Measurements from ENCODE around the gene CD38.
"Not testable (repeated sequence)": the region's sequence is repeated elsewhere in the genome, so short reads cannot be mapped to it uniquely, and the experiment has no call there.

CD38 gene

DNA sequence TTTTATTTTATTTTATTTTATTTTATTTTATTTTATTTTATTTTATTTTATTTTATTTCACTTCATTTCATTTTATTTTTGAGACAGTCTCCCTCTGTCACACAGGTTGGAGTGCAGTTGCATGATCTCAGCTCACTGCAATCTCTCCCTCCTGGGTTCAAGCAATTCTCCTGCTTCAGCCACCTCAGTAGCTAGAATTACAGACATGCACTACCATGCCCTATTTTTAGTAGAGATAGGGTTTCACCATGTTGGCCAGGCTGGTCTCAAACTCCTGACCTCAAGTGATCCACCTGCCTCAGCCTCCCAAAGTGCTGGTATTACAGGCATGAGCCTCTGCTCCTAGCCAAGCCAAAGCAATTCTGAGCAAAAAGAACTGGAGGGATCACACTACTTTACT is 24.4 kb downstream of the CD38 start:
- not testable (repeated sequence) for DNase-seq

DNA sequence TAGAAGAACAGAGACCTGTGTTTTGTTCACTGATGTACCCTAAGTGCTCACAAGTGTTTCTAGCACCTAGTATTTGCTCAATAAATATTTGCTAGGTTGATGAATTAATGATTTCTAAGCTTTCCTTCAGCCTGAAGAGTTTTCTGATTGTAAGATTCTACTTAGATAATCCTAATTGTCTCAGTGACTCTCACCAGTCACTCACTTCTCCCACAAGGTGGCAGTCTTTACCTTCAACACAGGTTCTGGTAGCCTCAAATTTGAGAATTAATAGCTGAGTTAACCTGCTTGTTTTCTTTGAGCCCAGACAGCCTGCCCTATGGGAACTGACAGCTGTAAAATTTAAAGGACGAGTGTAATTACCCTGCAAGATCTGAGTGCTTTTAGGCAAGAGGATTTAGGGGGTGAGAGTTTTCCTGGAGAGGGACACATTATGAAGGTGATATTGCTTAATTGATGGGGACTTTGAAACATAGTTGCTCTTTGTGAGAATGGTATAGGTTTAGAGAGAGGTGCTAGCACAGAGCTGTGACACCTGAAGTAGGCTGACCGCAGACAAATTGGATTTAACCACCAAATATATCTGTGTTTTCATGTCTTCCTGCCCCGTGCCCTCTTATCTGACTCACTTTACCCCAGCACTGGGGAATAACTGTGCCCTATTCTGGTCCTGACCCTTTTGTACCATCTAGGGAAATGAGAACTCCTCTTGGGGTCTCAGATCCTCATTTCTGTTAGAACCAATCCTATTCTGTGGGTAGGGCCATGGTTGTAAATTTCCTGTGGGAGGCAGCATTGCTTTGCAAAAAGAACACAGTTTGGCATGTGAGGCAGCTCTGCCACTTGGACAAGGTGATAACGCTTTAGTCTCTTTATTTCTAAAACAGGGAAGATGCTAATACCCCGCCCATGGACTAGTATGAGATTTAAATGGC is 27.7 kb downstream of the CD38 start:
- no peak for DNase-seq

DNA sequence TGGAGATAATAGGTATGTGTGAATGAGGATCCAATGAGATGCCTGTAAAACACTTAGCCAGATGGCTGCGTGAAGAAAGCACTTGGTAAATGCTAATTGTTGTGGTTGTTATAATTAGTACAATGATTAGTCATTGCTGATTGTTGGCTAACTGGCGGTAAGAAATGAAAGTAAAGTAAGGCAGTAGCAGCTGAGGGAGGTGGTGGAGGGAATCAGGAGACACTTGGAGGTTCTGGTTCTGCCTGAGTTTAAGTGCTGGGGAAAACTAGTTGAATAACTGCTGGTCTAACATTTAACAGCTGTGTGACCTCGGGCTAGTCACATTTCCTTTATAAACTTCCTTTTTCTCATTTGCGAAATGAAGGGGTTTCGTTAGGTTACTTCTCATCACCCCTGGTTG is 30.9 kb downstream of the CD38 start:
- DNase-seq = no peak

DNA sequence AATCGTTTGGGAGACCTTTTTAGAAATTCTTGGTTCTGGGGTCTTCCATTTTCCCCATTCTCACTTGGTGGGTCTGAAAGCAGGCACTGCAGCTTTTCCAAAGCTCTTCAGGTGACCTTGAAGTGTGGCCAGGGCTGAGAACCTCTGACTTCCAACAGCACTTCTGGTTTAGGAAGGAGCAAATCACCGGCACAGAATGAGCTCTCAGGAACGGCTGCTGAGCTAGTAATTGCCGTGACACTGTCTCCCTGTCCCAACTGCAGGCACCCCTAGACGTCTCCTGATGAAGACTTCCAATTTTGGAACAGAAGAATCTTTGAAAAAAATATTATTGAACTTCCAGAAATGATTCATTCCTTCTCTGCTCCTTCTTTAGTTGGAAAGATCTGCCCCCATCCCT is 31.3 kb downstream of the CD38 start:
- no peak for DNase-seq

DNA sequence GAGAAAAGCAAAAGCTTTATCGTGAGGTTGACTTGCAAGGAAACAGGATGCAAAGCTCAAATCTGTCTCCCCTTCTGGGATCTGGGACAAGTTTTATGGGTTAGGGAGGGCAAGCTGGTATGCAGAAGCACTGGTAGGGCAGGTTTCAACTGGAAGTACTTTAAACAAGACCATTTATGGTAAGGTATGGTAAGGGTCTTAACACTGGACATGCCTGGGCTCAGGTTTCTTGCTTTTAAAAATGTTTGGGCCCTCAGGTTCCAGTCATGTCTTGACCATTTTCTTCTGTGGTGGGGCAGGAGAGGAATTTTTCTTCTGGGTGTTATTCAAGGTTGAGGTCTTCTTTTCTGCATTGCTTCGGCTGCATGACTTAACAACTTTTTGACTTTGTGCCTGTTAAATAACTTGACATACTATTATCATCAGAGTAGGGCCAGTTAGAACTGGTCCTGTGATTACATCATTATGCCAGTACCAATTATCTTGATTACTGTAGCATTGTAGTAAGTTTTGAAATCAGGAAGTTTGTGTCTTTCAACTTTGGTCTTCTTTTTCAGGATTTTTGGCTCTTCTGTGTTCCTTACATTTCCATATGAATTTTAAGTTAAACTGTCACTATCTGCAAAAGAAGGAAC is 33.7 kb downstream of the CD38 start:
- DNase-seq = no peak

DNA sequence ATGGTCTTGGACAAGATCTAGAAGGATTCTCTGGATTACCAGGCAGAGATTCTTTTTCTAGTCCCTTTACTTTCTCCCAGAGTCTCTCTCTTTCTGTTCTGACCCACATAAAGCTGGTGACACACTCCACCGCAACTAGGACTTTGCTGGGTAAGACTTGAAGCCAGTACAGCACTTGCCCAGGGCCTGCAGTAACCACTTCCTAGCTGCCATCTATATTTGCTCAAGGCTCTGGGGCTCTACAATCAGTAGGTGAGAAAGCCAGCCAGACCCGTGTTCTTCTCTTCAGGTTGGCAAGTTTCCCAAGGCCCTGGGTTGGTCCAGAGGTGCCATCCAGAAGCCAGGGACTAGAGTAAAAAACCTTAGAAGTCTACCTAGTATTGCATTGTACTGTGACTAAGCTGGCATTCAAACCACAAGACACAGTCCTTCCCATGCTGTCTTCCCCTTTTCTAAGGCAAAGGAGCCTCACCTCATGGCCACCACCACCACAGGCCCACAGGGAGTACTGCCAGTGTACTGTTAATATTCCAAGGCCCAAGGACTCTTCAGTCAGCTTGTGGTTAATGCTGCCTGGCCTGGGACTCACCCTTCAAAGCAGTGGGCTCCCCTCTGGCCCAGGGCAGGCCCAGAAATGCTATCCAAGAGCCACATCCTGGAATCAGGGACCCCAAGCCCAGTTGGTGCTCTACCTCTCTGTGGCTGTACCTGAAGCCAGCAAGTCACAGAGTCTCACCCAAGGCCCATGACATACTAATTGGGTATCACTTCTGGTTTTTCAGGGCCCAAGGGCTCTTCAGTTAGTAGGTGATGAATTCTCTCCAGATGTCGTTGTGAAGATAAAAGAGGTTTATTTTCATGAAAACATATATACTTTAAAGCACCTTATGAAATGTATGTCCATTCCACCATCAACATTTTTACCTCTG is 54.7 kb downstream of the CD38 start:
- no peak for DNase-seq

DNA sequence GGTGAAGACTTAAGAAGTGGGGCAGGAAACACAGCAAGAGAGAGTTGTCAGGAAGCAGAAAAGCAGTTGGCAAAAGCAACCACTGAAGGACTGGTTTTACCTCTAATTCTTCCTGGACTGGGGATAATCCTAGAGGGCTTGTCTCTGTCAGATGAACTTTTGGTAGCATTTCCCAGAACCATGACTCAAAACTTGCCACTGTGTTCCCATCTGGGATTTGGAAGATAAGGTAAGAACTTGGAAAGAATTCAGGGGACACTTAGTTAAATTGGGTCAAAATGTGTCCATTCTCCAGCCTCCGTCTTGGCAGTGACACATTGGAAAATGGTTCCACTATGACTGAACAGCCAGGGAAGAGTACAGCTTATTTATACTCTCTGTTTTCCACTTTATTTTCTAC is 55.7 kb downstream of the CD38 start:
- DNase-seq = no peak

DNA sequence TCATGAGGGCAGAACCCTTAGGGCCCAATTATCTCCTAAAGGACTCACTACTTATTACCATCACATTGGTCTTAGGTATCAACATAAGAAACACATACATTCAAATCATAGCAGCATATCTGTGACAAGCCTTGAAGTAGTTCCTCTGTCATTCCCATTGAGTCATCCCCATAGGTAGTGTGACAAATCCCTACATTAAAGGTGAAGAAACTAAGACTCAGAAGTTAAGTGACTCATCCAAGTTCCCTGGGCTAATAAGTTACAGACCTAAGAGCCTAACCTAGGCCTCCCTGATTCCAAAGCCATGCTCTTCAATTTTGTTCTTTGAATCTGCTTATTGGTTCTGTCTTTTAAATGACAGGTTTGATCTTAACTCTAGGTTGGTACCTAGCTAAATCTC is 58.2 kb downstream of the CD38 start:
- no peak for DNase-seq

DNA sequence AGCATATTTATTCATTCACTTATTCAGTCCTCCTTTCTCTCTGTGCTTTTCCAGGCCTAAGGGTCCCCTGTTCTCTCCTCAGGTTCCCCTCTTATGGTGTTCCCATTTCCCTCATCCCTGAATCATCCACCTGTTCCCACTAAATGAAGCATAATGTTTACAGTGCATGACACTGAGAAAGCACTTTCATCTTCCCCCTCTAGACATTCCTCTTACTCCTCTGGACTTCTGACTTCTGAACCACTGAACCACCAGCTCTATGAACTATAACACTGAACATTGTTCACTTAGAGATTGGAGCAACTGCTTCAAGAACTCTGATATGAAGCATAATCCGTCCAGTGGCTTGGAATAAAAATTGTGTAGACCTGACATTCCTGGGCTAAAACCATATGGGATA is 59.5 kb downstream of the CD38 start:
- DNase-seq = no peak

DNA sequence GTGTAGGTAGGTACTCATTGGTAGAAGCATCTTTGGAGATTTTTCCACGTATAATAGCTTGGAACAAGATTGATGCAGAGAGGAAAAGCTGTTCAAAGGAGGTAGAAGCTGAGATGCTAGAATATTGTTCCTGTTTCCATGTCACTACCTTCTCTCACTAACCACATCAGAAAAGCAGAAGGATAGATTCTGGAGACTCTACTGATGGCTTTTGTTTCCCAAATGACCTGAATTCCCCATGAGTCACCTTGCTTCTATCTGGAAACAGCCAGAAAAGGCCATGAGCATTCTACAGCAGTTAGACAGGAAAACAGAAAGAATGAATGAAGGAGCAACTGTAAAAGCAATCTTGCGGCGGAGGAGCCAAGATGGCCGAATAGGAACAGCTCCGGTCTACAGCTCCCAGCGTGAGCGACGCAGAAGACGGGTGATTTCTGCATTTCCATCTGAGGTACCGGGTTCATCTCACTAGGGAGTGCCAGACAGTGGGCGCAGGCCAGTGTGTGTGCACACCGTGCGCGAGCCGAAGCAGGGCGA is 63.1 kb downstream of the CD38 start:
- not testable (repeated sequence) for DNase-seq

DNA sequence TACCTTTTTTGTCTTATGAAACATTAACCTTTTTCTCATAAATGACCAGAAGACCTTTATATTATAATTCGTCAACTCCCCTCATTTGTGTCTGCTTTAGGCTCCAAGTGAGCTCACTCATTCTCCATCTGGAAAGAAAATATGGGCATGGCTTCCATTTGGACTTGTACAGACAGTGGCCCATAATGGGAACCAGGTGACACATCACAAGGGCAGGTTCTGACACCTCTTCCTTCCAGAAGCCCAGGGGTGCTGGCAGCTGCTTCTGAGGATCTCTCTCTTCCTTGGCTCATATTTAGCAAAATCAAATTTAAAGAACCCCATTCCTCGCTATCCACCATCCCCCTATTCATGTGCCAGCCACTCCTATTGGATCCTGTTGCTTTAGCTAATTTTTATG is 69.6 kb downstream of the CD38 start:
- DNase-seq = no peak

DNA sequence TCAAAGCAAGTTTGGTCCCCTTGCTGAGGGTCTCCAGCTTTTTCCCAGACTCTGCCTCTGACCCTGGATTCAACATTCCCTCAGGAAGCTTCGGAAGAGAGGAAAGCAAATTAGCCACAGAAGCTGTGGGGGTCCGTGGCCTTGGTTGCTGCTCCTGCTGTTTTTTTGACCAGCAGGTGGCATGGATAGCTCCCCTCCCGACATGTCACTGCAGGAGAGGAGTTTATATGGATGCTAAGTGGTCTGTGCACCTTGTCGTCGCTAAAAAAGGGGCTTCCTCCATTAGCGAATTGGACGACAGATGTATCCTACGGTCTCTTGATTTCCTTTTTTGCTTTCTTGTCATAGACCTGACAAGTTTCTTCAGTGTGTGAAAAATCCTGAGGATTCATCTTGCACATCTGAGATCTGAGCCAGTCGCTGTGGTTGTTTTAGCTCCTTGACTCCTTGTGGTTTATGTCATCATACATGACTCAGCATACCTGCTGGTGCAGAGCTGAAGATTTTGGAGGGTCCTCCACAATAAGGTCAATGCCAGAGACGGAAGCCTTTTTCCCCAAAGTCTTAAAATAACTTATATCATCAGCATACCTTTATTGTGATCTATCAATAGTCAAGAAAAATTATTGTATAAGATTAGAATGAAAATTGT is 70.2 kb downstream of the CD38 start:
- DNase-seq = no peak

DNA sequence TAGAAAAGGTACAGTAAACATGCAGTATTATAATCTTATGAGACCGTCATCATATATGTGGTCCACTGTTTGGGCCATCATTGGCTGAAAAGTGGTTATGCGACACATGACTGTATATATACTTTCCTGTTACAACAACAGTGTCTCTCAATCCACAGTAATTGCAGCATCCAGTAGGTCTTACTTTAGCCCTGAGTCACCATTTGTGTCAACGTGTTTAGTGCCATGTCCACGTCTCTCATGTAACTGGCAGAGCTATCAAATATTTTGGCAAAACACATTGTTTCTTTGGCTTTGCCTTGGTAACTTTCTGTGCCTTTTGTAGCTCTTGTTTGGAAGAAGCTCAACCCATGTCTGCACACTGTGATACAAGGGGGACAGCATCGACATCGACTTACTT is 73.8 kb downstream of the CD38 start:
- DNase-seq = no peak

DNA sequence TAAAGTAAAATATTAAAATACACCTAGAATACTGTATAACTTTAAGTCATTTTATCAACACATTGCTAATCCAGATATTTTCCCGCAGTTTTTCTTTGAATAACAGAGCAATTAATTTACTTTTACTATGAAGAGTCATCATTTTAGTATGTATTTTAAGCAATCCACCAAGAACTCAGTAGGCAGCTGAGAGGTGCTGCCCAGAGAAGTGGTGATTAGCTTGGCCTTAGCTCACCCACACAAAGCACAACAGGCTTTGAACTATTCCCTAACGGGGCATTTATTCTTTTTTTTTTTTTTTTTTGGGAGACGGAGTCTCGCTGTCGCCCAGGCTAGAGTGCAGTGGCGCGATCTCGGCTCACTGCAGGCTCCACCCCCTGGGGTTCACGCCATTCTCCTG is 74.4 kb downstream of the CD38 start:
- no peak for DNase-seq

DNA sequence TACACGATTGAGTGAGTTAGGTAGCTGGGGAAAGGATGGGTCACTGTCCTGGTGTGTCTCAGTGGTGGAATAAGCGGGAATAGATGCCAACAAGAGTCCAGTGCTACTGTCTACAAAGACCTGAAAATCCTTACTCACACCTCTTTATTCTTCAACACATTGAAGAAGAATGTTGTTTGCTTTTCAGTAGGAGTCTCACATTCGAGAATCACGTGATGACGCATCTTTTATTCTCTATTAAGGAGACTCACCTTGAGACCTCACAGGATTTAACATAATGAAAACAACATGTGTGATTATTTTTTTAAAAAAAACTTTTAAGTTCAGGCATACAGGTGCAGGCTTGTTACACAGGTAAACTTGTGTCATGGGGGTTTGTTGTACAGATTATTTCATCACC is 75.2 kb downstream of the CD38 start:
- no peak for DNase-seq

DNA sequence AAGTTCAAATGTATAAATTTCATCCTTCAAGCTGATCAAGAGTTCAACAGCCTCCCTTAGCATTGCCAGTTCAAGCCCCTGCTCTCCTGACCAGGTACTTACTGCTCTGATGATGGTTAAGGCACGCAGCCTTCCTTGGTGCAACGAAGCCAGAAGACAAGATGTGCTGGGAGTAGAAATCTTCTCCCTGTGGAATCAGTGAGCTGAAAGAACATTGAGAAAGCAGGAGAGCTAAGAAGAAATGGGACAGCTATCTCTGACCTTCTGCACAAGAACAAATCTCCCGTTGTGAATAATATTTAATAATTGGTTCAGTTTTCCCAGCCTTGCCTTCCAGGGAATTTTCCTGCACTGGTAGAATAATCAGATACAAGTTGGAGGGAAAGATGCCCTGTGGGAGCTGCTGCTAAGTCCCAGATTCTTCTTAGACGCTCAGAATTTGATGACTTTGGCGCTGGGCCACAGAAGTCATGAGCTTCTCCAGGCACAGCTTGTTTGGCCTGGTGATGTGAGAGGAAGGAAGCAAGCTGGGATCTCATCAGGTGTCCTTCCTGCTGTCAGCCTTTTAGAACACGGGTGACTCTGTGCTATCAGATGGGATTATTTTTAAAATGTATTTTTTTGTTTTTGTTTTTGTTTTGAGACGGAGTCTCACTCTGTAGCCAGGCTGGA is 77.8 kb downstream of the CD38 start:
- no peak for DNase-seq

DNA sequence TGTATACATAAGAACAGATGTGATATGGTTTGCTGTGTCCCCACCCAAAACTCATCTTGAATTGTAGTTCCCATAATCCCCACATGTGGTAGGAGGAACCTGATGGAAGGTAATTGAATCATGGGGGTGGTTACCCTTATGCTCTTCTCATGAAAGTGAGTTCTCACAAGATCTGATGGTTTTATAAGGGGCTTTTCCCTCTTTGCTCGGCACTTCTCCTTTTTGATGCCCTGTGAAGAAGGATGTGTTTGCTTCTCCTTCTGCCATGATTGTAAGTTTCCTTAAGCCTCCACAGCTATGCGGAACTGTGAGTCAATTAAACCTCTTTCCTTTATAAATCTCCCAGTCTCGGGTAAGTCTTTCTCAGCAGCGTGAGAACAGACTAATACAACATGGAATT is 83.1 kb downstream of the CD38 start:
- not testable (repeated sequence) for DNase-seq

DNA sequence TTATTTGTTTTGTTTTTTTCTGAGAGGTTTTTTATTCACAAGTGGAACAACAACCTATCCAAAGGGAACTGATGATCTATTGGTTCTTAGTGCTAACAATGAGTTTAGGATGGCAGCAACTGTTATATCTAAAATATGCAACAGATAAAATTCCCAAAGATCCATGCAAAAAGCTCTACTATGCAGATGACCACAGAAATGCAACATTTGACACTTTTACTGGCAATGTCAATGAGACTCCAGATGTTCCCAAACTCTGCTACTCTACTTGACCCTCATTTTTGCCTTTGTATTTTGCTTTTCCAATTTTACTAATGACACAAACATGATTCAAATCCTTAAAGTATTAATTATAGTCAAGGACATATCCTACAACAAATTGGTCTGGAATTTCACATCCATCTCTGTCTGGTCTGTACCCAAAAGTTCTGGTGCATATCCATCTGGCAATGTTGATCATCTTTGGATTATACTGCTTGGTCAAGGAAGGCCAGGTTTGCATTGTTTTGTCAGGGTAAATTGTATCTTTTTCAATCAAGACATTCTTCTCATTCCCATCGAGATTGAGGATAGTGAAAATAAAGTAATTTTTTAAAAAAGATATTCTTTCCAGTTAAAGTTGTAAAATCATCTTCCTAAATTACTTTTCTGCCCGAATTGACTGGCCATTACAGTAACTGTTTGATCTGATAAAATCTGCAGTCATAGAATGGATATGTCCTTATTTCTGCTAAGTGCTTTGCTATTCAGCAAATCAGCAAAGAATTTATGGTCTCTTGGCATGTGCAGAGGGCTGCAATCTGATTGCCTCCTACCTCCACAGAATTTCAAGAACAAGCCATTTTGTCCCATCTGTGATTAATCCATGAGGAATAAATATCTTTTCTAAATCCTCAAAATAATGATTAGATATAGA is 86.8 kb downstream of the CD38 start:
- DNase-seq = no peak

DNA sequence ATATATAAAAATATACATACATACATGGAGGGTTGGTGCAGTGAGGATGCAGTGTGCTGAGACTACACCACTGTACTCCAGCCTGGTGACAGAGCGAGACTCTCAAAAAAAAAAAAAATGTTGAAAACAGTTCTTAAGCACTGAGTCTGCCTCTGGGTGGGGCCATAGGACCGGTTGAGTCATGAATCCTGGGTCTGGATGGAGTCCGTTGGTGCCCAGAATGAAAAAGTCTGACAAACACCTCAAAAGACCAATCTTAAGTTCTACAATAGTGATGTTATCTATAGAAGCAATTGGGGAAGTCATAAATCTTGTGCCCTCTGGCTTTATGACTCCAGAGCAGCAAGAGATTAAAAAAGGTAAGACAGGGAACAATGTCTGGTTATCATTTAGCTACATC is 90.0 kb downstream of the CD38 start:
- no peak for DNase-seq

DNA sequence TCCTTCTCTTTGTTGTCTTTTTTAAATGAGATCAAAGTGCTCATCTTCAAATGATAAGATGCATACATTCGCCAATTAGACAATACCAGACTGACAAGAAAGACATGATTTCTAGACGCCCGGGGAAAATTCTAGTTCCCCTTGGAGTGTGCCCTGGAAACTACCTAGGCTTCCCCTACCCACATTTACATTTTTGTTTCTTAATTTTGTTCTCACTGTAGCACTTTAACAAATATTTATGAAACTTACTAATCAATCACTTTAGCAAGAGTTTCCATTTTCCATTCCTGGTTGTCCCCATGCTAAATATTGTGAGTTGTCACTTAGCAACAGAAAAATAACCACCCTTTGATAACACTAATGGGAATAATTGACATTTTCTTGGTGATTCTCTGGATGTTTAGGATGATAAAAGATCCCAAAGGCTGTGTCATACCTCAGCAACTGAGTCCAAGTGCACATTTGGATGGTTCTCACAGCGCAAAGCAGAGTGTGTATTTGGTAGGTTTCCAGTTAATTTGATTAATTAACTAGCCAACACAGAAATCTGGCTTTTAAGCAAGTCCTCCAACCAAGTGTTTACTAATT is 90.8 kb downstream of the CD38 start:
- no peak for DNase-seq

All from activated naive CD4-positive, alpha-beta T cell (primary cell).